LNCAP (cell line): ENCODE data around the gene TSR3.

ENCODE experiments used
- TF ChIP-seq, protein P1 (sequence below): fragments of 450-650 bp; IDR thresholded peaks from 2 replicates; pipeline ENCODE4 v1.5.1; 2017; ENCODE audit warnings: mild to moderate bottlenecking

Gene TSR3

DNA sequence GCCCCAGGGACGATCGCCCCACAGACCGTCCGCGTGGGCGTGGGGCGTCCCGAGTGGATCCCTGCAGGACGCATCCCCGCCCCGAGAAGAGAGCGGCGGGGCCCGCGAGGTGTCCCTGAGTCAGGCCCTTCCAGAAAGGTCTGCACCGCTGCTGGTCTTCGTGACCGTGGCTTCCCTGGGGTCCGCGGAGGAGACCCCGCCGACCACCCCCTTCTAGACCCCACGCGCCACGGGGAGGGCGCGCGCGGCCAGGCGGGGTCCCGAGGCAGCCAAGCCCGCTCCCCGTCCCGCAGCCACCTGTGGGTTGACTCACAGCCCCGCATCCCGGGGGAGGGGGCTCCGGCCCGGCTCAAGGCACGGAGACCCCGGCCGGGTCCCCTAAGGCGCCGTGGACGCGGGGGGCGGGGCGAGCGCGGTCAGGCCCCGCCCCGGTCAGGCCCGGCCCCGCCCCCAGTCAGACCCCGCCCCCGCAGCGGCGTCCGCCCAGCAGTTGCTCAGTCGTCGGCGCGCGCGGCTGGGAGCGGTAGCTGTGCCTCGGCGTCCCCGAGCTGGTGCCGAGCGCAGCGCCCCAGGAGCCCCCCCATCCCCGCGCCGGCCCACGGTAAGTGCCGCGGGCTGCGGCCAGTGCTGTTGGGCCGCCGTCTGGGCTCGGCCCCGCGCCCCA is 18.4 kb downstream of the TSR3 start, which contains the start of gene BAIAP3:
BAIAP3 (plus strand) TSS at position 497 of the 664 bp plus-strand sequence. CDS start 4,905 bp downstream, outside the sequence.
- TF ChIP-seq, protein P1, sequence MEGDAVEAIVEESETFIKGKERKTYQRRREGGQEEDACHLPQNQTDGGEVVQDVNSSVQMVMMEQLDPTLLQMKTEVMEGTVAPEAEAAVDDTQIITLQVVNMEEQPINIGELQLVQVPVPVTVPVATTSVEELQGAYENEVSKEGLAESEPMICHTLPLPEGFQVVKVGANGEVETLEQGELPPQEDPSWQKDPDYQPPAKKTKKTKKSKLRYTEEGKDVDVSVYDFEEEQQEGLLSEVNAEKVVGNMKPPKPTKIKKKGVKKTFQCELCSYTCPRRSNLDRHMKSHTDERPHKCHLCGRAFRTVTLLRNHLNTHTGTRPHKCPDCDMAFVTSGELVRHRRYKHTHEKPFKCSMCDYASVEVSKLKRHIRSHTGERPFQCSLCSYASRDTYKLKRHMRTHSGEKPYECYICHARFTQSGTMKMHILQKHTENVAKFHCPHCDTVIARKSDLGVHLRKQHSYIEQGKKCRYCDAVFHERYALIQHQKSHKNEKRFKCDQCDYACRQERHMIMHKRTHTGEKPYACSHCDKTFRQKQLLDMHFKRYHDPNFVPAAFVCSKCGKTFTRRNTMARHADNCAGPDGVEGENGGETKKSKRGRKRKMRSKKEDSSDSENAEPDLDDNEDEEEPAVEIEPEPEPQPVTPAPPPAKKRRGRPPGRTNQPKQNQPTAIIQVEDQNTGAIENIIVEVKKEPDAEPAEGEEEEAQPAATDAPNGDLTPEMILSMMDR = no peak

DNA sequence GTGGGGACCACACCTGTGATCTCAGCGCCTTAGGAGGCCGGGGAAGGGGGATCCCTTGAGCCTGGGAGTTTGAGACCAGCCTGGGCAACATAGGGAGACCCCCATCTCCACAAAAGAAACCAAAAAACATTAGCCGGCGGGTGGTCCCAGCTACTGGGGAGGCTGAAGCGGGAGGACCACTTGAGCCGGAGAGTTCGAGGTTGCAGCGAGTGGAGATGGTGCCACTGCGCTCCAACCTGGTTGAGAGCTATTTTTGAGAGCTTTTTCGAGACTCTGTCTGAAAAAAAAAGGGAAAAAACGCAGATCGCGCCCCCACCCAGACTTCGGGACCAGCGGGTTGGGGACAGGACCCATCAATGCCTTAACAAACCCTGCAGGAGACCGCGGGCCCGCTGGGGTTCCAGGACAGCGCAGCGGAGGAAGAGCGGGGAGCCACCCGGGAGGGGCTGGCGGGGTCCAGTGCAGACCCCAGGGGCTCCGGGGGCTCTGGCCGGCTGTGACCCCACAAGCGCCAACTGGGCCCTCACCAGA is 19.0 kb downstream of the TSR3 start:
- TF ChIP-seq, protein P1 = no peak

DNA sequence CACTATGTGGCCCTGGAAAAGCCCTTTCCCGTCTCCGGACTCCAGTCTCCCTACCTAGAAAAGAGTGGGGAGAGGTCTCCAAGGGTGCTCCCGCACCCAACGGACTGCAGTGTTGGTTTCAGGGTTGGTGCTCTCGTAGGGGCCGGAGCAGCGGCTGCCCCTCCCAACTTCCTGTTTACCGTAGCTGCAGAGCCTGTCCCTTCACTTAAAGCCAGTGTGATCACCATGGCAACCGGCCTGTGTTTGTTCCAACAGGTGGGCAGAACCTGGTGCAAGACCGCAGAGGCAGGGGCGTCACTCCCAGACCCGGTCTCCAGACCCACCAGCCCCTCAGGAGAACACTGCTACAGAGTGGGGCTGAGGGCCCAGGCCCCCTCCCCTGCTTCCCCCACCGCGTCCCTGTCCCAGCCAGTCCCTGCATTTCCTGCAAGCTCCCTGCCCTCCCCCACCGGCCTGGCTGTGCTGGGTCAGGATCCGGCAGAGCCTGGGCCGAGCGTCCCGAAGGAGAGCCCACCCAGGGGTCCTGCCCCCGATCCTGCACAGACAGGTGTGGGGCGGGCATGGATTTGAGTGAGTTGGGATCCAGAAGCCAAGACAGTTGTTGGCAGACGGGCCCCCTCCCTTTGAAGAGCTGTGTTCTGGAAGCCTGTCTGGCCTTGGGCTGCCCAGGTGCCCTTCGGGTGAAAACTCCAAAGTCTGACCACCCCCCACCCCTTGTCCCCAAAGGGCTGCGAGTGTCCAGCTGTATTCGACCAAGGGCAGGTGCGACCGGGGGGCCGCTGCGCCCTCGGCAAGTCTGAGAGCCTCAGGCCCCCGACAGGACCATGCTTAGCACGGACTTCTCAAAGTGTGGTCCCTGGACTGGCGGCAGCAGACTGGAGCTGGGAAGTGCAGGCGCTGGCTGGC is 19.7 kb downstream of the TSR3 start:
- TF ChIP-seq, protein P1 = no peak

DNA sequence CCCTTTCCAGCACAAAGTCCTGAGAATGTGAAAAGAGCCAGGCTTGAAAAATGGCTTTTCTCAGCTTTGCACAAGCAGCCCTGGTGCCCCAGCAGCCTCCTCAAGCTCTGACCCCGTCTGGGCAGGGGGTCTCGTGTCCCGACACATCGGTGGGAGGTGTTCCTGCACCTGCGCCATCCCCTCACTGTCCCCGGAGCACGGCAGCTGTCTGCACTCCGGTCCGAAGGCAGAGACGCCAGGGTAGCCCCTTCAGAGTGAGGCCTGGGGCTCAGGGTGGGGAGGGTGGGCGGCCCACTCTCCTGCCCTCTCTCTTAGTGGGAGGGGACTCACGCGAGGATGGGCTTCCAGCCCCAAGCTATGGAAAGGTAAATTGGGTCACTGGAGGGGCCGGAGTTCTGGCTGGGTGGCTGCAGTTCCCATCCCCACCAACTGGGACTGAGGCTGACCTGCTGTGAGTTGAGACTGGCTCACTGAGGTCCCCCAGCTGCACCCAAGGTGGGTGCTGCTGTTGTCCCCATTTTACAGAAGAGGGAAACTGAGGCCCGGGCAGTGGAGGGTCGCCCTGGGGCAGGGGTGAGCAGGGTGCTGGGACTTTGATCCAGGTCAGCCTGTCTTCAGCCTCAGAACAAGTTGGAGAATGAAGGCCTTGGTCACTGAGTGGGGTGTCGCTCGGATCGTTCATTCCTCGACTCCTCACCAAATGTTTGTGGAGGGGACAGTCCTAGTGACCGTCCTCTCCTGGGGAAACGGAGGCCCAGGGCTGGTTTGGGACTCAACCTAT is 20.6 kb downstream of the TSR3 start:
- TF ChIP-seq, protein P1 = no peak

DNA sequence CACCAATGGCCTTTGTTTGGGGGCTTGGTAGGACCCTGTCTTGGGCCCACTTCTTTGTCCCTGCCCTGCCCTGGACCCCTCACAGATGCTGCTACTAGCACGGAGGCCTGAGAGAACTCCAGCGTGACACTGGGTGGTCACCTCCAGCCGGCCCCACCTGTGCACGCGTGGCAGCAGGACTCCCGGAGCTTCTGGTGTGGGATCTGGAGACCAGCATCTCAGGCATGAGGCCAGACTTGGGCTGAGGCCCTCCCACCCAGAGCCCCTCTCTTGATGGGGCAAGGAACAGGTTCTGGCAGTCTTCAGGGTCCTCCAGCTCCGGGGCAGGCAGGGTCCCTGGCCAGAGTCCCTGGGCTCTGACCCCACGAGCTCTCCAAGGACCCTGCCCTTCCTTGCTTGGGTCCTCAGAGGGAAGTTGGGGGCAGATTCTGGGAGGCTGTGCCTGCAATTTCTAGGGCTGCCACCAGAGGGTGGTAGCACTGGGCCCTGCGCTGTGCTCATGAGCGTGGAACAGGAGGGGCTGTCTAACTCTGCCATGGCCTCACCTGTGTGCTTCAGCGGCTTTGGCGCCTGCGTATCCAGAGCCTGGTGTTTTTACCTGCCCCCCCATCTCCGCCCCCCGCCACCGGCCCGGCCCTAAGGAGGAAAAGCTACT is 21.3 kb downstream of the TSR3 start:
- TF ChIP-seq, protein P1 = peak; percentile 60

DNA sequence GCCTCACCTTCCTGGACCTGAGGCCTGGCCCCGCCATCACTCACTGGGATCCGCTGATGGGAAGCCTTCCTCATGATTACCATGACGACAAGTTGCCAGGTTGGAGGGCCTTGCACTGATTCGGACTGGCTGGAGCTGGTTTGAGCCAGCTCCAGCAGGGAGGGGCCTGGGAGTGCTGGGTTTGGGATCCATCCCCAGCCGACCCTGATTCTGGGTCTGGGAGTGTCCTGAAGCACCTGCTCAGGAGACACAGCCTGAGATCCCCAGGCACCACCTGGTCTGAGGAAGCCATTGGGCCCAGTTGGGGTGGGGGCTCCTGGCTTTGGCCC is 24.1 kb downstream of the TSR3 start:
- TF ChIP-seq, protein P1 = no peak
